GM18498 (cell line): ENCODE results near the gene STX10.

ENCODE experiments used
- ATAC-seq: cut with Tn5 transposase; IDR thresholded peaks from one replicate; pipeline ENCODE4 v1.9.1; 2021; ENCODE audit warnings: mild to moderate bottlenecking, moderate library complexity; ENCODE audit not compliant: unreplicated experiment

Gene STX10

DNA sequence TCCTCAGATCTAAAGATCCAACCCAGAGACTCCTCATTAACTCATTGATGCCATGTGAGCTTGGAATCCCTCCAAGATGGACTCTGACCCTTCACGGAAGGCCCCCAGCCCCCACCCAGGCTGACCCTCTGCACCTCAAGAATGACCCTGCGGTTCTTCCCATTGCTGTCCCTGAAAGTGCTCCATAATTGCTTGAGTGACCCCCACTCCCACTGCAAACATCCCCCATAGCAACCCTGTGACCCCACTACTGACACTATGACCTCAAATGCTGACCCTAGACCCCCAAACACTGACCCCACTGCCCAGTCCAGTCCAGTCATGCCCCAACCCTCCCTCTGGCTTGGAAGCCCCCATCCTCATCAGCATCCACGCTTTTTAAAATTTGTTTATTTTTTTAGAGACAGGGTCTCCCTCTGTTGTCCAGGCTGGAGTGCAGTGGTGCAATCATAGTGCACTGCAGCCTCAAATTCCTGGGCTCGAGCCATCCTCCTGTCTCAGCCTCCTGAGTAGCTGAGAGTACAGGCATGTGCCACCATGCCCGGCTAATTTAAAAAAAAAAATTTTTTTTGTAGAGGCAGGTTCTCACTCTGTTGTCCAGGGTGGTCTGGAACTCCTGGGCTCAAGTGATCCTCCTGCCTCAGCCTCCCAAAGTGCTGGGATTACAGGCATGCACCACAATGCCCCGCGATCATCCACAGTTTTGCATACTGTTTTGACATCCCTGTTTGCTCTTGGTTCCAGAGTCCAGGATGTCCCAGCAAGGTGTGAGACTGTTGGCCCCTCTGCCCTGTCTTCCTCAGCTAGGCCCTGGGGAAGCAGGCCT, 48.4 kb downstream of the STX10 start:
- ATAC-seq: no peak

DNA sequence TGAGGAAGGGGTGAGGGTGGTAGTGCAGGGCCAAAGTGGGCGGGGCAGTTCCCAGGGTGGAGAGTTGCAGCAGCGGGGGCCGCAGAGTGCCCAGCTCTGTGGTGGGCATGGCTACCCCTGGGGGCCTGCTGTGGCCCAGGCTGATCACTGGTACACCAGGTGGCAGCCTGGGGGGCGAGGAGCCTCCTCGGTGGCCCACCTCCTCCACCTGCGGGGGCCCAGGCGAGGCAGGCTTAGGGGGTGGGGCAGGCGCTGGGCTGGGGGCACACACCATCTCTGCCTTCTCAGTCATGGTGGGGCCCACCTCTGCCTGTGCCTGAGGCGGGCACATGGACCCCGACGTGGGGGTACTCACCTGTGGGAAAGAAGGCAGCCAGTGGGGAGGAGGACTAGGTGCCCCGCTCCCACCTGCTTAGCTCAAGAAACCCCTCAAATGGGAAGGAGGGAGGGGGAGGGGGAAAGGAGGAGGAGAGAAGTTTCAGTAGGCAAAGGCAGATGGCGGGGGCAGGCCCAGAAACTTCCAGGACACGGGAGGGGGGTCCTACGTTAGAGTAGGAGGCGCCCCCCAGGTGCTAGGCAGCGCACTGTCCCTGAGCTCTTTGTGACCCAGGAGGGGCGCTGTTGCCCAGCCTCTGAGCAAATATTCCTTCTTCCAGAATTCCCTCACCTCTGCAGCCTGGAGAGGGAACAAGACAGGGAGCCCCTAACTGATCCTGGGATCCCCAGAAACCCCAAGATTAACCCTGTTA, 49.2 kb downstream of the STX10 start:
- ATAC-seq: no peak

- ATAC-seq: no peak
Measured at GRCh38 chr19:13100031-13100588, 50.1 kb downstream of the STX10 start.

DNA sequence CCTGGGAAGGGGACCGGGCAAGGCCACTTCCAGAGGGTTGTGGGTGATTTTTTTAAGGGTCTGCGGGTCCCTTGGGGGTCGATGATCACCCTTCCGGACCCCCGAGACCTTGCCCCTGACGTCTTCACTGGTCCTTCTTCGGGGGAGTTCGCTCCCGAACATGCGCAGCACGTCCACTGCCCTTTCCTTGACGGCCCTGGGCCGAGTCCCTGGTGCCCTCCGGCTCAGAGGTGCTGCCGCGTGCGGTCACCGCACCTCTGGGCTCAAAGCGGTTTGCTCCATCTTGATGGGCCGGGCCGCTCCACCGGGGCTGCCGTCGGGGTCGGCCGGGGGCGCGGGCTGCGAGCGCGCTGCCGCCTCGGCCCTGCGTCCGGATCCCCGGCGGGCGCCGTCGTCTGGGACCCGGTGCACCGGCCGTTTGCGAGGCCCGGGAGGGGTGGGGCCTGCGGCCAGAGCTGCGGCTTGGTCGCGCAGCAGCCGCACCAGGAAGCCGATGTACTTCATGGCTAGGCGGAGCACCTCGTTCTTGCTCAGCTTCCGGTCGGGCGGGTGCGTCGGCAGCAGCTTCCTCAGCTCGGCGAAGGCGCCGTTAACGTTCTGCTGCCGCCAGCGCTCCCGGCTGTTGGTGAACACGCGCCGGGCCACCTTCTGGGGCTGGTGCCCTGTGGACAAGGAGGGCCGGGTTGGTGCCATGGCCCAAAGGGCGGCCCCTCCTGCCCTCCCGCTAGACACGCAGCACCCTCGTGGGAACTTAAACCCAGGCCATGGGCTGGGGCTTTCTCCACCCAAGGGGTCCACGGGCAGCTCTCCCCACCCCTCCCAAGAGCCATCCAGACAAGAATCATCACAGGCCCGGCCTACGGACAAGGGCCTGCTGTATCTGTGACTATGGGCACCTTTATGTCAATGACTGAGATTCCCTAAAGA, 50.8 kb downstream of the STX10 start:
- ATAC-seq: no peak

DNA sequence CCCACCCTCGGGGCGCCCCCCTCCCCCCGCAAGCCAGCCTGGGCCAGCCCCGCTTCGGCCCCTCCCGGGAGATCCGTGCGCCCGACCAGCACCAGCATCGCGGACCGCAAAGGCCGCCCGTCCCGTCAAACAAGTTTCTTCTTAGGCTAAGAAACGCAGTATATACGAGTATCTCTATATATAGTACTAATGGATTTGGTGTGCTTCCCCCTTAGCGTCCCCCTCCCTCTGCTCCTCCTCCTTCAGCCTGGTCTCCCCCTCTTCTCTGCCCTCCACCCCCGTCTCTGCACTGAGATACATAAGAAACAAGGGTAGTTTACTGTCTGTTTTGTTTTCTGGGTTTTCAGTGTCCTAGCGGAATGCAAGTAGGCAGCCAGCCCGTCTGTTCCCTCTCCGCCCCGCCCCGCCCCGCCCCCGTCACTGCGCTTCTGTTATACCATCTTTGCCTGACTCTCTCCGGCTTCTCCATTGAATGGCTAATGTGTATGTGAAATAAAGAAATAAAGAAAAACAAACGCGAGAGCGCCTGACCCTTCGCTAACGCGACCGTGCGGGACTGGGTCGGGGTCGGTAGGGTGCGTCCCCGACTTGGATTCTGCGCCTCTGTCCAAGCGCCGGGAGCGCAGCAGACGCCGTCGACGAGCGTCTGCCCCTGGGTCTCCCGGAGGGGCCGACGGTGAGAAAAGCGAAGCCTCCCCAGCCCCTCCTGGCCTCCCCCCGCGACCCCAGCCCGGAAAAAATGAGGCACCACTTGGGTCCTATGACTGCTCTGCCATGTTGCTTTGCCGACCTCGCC, 51.7 kb downstream of the STX10 start:
- no peak for ATAC-seq

DNA sequence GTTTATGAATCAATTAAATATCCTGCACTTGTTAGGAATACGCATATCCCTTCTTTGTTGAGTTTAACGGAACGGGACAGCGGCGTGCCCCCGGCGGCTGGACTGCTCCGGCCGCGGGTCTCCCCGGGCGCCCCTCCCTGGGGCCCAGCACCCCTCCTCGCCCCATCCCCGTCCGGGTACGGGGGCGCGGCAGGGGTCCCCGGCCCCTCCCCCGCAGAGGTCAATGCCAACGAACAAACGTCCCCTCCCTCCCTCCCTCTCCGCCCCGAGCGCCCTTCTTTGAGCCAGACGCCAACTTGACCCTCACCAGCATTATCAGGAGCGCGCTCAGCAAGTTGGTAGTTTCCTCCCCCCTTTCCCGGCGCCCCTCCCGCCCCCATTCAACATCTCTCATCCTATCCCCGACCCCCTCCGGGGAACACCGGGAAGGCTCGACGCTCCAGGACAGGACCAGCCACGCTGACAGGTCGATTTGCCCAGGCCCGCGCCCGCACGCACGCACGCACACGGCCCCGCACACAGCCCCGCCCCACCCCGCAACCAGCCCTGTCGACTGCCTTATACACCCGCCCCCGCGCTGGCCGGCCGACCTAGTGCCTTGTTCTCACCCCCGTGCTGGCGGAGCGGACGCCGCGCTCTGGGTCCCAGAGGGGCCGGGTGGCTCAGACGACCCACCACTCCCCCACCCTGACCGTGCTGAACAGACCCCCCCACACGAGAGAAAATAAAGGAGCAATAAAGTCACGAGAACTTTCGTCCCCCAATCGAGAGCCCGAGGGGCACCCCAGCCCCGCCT, 52.5 kb downstream of the STX10 start:
- ATAC-seq: no peak

GRCh38 chr19:13097033-13097462, 53.1 kb downstream of the STX10 start:
- no peak for ATAC-seq

GRCh38 chr19:13095934-13096927, 53.9 kb downstream of the STX10 start:
- no peak for ATAC-seq

GRCh38 chr19:13095393-13095784, 54.8 kb downstream of the STX10 start:
- no peak for ATAC-seq

GRCh38 chr19:13094771-13095392, 55.3 kb downstream of the STX10 start:
- no peak for ATAC-seq

DNA sequence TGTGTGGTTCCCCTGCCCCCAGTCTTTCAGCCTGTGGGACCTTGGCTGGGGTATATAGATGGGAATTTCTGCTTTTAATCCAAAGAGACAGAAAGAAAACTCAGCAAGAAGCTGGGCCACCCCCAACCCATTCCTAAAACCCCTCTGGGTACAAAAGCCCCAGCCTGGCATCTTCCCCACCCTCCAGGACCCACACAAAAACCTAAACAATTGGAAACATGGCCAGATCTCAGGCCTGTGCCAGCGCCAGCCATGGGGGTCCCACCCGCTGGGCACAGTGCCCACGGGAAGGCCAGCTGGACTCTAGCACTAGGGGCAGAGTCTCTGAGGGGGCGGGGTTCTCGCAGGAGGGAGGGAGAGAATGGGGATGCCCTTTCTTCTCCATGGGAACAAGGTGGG, 56.1 kb downstream of the STX10 start:
- ATAC-seq: no peak
